HepG2 (cell line): ENCODE data around the gene CKB. TPM values are rescaled to one million over a fixed set of nuclear protein-coding genes. Genes with fewer than 3 reads are reported as not detected.

ENCODE experiments used
- CBX5 ChIP-seq: sonication (generic); formaldehyde crosslinking; IDR thresholded peaks from 2 replicates; pipeline ENCODE4 v1.4.0; 2020; ENCODE audit warnings: missing genetic modification reagents, borderline replicate concordance
- RCOR2 ChIP-seq: IDR thresholded peaks from 2 replicates; pipeline ENCODE4 v1.6.1; 2016; ENCODE audit warnings: missing biosample characterization, missing genetic modification reagents
- SAFB2 ChIP-seq: sonication (generic); formaldehyde crosslinking; IDR thresholded peaks from 2 replicates; pipeline ENCODE4 v1.5.1; 2020; ENCODE audit warnings: missing genetic modification reagents, low read depth, mild to moderate bottlenecking, borderline replicate concordance
- ZNF546 ChIP-seq: sonication (generic); formaldehyde crosslinking; conservative IDR thresholded peaks from 2 replicates; pipeline ENCODE4 v1.8.1; 2023; ENCODE audit warnings: mild to moderate bottlenecking, missing genetic modification reagents
- ZNF788 ChIP-seq: sonication (generic); formaldehyde crosslinking; IDR thresholded peaks from 2 replicates; pipeline ENCODE4 v1.5.0; 2020; ENCODE audit warnings: mild to moderate bottlenecking, missing genetic modification reagents, borderline replicate concordance
- polyA plus RNA-seq, 8 experiments: library from polyadenylated mRNA; depleted of rRNA in 3 of 8; stranded (reverse) in 7 of 8; unstranded in 1 of 8; fragments of >200 nt; fragmentation: Illumina TruSeq in 4 of 8; extraction: Trizol in 4 of 8; gene quantifications; 2 replicates each; pipeline versions ENCODE4 v1.2.1 to v1.2.3, GENCODE V29; 2011 to 2016; ENCODE audit warnings: low read depth in 4 of 8, missing spikeins in 1 of 8, mixed read lengths in 1 of 8; ENCODE audit not compliant: insufficient read depth in 1 of 8
- total RNA-seq, 5 experiments: library from RNA; depleted of rRNA; stranded (reverse); fragments of >200 nt; fragmentation: Illumina TruSeq; extraction: Trizol; gene quantifications; 2 replicates each; pipeline ENCODE4 v1.2.3, GENCODE V29; 2016; ENCODE audit warnings: low read depth in 1 of 5
- TF ChIP-seq, protein P1 (sequence below): fragments of 450-650 bp; IDR thresholded peaks from 2 replicates; pipeline ENCODE4 v1.6.1; 2017; ENCODE audit warnings: mild to moderate bottlenecking
- TF ChIP-seq, protein P2 (sequence below): sonication (generic); formaldehyde crosslinking; IDR thresholded peaks from 2 replicates; pipeline ENCODE4 v1.5.0; 2020; ENCODE audit warnings: mild to moderate bottlenecking, missing genetic modification reagents, borderline replicate concordance
- TF ChIP-seq, protein P3 (sequence below): sonication (generic); formaldehyde crosslinking; IDR thresholded peaks from 2 replicates; pipeline ENCODE4 v1.4.0; 2020; ENCODE audit warnings: mild to moderate bottlenecking, missing genetic modification reagents

Gene CKB
- total and polyA plus RNA-seq, 2 of the 13 experiments (the other 11 are each of a cell fraction or from before 2014, with no cell fraction given) = 82.3 to 217 TPM

DNA sequence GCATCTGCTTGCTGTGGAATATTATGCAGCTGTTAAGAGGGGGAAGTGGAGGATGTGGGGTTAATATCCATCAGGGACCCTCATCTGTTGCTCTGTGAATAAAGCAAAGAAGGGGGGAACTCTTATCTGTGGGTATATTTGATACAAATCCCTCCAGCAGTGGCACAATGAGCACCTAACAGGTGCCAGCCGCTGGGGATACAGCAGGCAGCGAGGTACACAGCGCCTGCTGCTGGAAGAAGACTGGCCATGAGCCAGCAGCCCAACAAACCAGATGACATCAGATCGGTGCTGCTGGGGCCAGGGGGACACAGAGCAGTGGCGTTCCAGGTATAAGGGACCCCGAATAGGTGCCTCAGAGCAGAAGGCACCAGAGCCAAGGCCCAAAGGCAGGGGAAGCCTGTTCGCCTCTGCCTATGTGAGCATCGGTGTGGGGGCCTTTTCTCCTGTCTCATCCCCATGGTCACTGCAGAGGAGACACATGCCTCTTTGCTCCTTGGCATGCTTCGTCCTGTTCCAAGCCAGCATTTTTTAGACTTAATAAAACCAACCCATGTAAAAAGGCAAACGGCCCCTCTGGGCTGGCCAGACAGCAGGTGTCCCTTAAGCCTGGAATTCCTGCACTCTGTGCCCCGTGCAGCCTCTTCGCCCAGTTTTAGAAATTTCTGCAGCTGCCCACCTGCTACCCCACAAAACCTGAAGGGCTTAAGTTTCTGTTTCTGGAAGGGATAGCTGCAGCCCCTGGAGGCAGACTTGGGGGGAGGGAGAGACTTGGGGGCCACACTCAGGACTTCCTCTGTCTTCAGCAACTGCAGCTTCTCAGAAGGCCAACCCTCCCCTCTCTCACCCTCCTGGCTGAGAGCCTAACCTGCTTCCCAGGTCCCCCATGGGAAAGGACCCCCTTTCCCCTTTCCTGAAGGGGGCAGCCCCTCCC, 1.6 kb upstream of the CKB start (continued):
- TF ChIP-seq, protein P1, sequence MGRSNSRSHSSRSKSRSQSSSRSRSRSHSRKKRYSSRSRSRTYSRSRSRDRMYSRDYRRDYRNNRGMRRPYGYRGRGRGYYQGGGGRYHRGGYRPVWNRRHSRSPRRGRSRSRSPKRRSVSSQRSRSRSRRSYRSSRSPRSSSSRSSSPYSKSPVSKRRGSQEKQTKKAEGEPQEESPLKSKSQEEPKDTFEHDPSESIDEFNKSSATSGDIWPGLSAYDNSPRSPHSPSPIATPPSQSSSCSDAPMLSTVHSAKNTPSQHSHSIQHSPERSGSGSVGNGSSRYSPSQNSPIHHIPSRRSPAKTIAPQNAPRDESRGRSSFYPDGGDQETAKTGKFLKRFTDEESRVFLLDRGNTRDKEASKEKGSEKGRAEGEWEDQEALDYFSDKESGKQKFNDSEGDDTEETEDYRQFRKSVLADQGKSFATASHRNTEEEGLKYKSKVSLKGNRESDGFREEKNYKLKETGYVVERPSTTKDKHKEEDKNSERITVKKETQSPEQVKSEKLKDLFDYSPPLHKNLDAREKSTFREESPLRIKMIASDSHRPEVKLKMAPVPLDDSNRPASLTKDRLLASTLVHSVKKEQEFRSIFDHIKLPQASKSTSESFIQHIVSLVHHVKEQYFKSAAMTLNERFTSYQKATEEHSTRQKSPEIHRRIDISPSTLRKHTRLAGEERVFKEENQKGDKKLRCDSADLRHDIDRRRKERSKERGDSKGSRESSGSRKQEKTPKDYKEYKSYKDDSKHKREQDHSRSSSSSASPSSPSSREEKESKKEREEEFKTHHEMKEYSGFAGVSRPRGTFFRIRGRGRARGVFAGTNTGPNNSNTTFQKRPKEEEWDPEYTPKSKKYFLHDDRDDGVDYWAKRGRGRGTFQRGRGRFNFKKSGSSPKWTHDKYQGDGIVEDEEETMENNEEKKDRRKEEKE = no peak
- TF ChIP-seq, protein P2, sequence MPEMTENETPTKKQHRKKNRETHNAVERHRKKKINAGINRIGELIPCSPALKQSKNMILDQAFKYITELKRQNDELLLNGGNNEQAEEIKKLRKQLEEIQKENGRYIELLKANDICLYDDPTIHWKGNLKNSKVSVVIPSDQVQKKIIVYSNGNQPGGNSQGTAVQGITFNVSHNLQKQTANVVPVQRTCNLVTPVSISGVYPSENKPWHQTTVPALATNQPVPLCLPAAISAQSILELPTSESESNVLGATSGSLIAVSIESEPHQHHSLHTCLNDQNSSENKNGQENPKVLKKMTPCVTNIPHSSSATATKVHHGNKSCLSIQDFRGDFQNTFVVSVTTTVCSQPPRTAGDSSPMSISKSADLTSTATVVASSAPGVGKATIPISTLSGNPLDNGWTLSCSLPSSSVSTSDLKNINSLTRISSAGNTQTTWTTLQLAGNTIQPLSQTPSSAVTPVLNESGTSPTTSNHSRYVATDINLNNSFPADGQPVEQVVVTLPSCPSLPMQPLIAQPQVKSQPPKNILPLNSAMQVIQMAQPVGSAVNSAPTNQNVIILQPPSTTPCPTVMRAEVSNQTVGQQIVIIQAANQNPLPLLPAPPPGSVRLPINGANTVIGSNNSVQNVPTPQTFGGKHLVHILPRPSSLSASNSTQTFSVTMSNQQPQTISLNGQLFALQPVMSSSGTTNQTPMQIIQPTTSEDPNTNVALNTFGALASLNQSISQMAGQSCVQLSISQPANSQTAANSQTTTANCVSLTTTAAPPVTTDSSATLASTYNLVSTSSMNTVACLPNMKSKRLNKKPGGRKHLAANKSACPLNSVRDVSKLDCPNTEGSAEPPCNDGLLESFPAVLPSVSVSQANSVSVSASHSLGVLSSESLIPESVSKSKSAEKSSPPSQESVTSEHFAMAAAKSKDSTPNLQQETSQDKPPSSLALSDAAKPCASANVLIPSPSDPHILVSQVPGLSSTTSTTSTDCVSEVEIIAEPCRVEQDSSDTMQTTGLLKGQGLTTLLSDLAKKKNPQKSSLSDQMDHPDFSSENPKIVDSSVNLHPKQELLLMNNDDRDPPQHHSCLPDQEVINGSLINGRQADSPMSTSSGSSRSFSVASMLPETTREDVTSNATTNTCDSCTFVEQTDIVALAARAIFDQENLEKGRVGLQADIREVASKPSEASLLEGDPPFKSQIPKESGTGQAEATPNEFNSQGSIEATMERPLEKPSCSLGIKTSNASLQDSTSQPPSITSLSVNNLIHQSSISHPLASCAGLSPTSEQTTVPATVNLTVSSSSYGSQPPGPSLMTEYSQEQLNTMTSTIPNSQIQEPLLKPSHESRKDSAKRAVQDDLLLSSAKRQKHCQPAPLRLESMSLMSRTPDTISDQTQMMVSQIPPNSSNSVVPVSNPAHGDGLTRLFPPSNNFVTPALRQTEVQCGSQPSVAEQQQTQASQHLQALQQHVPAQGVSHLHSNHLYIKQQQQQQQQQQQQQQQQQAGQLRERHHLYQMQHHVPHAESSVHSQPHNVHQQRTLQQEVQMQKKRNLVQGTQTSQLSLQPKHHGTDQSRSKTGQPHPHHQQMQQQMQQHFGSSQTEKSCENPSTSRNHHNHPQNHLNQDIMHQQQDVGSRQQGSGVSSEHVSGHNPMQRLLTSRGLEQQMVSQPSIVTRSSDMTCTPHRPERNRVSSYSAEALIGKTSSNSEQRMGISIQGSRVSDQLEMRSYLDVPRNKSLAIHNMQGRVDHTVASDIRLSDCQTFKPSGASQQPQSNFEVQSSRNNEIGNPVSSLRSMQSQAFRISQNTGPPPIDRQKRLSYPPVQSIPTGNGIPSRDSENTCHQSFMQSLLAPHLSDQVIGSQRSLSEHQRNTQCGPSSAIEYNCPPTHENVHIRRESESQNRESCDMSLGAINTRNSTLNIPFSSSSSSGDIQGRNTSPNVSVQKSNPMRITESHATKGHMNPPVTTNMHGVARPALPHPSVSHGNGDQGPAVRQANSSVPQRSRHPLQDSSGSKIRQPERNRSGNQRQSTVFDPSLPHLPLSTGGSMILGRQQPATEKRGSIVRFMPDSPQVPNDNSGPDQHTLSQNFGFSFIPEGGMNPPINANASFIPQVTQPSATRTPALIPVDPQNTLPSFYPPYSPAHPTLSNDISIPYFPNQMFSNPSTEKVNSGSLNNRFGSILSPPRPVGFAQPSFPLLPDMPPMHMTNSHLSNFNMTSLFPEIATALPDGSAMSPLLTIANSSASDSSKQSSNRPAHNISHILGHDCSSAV = no peak
- TF ChIP-seq CBX5 (CRISPR knock-in tag) (no peak), ZNF546 (CRISPR knock-in tag) (no peak), RCOR2 (CRISPR knock-in tag) (no peak), ZNF788 (CRISPR knock-in tag) (no peak), SAFB2 (CRISPR knock-in tag) (no peak)
- TF ChIP-seq, protein P3, sequence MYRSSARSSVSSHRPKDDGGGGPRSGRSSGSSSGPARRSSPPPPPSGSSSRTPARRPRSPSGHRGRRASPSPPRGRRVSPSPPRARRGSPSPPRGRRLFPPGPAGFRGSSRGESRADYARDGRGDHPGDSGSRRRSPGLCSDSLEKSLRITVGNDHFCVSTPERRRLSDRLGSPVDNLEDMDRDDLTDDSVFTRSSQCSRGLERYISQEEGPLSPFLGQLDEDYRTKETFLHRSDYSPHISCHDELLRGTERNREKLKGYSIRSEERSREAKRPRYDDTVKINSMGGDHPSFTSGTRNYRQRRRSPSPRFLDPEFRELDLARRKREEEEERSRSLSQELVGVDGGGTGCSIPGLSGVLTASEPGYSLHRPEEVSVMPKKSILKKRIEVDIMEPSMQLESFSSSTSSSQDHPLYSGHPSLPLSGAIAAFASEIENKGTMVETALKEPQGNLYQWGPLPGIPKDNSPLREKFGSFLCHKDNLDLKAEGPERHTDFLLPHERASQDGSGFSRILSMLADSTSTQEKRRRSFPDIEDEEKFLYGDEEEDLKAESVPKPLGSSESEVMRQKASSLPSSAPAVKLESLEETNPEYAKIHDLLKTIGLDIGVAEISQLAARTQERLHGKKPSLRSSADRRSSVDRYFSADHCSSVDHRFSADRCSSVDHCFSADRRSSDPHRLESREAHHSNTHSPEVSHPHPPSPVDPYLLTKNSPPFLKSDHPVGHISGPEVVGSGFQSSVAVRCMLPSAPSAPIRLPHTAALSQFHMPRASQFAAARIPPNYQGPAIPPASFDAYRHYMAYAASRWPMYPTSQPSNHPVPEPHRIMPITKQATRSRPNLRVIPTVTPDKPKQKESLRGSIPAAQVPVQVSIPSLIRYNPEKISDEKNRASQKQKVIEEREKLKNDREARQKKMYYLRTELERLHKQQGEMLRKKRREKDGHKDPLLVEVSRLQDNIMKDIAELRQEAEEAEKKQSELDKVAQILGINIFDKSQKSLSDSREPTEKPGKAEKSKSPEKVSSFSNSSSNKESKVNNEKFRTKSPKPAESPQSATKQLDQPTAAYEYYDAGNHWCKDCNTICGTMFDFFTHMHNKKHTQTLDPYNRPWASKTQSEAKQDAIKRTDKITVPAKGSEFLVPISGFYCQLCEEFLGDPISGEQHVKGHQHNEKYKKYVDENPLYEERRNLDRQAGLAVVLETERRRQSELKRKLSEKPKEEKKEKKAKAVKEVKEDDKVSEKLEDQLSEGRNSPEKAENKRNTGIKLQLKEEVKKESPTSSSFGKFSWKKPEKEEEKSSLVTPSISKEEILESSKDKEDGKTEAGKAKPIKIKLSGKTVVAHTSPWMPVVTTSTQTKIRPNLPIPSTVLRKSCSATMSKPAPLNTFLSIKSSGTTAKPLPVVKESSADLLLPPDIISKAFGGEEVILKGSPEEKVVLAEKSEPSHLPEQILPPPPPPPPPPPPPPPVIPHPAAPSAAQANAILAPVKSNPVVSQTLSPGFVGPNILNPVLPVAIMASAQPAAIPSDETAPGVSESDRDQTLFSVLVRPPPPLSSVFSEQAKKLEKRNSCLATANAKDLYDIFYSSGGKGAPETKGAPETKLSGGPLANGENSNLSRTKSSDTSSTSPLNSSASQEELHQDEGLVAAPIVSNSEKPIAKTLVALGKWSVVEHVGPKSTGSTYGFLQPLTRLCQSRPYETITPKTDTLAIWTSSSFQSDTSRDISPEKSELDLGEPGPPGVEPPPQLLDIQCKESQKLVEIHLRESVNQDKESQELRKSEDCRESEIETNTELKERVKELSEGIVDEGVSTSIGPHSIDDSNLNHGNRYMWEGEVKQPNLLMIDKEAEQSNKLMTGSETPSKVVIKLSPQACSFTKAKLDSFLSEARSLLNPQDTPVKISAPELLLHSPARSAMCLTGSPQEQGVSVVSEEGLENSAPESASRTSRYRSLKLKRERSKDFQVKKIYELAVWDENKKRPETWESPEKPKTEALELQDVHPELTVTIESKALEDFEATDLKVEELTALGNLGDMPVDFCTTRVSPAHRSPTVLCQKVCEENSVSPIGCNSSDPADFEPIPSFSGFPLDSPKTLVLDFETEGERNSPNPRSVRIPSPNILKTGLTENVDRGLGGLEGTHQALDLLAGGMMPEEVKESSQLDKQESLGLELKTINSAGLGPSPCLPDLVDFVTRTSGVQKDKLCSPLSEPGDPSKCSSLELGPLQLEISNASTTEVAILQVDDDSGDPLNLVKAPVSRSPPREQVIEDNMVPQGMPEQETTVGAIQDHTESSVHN (CRISPR knock-in tag) = no peak
